ENCODE results near the gene AIRE. TPM values are rescaled to one million over a fixed set of nuclear protein-coding genes. Genes with fewer than 3 reads are reported as not detected.

The AIRE gene
- total and polyA plus RNA-seq, 7 donors = 0.01 to 0.19 (median 0.11) TPM; not detected in 3

DNA sequence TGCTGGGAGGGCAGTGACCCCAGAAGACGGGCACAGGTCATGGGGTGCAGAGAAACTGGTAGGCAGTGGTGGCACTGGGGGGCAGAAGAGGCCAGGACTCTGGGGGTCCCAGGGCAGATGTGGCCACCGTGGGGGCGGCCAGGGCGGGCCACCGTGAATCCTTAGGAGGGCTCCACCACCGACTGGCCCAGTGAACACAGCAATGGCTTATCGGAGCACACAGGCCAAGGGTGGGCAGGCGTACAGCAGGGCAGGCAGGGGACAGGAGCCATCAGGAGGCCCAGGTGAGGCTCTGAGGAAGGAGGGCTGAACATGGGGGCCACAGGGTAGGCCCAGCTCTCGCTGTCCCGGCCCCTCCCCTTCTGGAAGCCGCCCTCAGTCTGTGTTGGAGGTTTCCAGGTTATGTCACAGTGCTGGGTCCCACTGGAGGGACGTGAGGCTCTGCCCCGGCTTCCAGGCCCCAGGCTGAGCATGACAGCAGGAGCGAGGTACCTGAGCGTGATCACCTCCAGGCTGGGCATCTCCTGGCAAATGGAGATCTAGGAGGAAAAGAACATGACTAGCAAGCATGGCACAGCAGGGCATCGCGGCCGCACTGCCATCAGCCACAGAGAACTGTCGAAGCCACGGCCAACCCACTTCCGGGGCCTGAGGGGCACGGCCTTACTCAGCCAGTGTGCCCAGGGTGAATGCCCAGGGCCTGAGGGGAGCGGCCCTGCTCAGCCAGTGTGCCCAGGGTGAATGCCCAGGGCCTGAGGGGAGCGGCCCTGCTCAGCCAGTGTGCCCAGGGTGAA is 49.8 kb downstream of the AIRE start:
- intact Hi-C loops (cut with DNase I) = loop anchor here (5.0 to 10.0 kb wide), 5 partner anchors 33 to 1649 kb away; partner anchors contain the start of genes COL6A1 (in 1 of the 2), PFKL (in 1 of the 2), PKNOX1 (in 1 of the 2) and SUMO3 (in 1 of the 2)
- no peak for DNase-seq
- no peak for ATAC-seq
- H3K36me3 ChIP-seq (ENCODE audit: insufficient read depth in 1 of 2, low read depth in 1 of 2) = peaks cover 0 to 25% of the 10 kb centered on the region in 2 donors
- no peak overlapping the region for H3K4me3 ChIP-seq
- no peak overlapping the region for H3K27ac ChIP-seq
- 92 to 96% (median 95%) methylated on average over 22 to 23 of the region's 24 CpGs for WGBS, 3 donors
- TF ChIP-seq, protein P1, sequence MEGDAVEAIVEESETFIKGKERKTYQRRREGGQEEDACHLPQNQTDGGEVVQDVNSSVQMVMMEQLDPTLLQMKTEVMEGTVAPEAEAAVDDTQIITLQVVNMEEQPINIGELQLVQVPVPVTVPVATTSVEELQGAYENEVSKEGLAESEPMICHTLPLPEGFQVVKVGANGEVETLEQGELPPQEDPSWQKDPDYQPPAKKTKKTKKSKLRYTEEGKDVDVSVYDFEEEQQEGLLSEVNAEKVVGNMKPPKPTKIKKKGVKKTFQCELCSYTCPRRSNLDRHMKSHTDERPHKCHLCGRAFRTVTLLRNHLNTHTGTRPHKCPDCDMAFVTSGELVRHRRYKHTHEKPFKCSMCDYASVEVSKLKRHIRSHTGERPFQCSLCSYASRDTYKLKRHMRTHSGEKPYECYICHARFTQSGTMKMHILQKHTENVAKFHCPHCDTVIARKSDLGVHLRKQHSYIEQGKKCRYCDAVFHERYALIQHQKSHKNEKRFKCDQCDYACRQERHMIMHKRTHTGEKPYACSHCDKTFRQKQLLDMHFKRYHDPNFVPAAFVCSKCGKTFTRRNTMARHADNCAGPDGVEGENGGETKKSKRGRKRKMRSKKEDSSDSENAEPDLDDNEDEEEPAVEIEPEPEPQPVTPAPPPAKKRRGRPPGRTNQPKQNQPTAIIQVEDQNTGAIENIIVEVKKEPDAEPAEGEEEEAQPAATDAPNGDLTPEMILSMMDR (IDR thresholded peaks at IDR 0.05) = no peak
- H3K4me1 ChIP-seq = peaks cover 14% of the 10 kb centered on the region
- no peaks in the 10 kb centered on the region for H3K27me3 ChIP-seq (ENCODE audit: insufficient read depth in 3 of 3, low read length in 2 of 3)
- no peaks in the 10 kb centered on the region for H3K9me3 ChIP-seq

DNA sequence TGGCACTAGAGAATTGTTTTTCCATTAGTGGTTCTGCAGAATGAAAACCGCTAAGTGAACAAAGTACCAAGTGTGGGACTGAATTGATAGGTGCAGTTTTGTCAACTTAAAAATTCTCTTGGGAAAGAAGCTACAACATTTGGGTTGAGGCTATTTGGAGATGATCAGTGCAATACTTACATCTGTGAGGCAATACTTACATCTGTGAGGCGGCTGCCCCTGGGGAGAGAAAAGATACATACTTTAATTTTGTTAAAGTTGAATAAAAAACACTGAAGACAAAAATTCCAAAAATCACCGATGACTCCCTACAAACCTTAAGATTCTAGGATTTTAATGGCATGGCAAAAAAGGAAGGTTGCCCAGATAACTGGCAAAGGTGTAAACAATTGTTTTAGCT is 51.8 kb downstream of the AIRE start:
- Histone ChIP-seq H3K4me1 (peaks cover 14% of the 10 kb centered on the region), H3K27me3 (ENCODE audit: insufficient read depth in 3 of 3, low read length in 2 of 3) (no peaks in the 10 kb centered on the region), H3K9me3 (no peaks in the 10 kb centered on the region), H3K36me3 (ENCODE audit: insufficient read depth in 1 of 2, low read depth in 1 of 2) (peaks cover 0 to 17% of the 10 kb centered on the region in 2 donors), H3K4me3 (peak overlapping the region; percentile 68), H3K27ac (peak overlapping the region; percentile 82)
- intact Hi-C loops (cut with DNase I) = loop anchor here (5.0 to 10.0 kb wide), 5 partner anchors 35 to 1647 kb away; partner anchors contain the start of genes COL6A1 (in 1 of the 2), PFKL (in 1 of the 2), PKNOX1 (in 1 of the 2) and SUMO3 (in 1 of the 2)
- ATAC-seq (no peak), DNase-seq (no peak)
- TF ChIP-seq, protein P1 (IDR thresholded peaks at IDR 0.05) = no peak
- WGBS, 3 donors = 61 to 91% (median 73%) methylated on average over 3 of the region's 3 CpGs

DNA sequence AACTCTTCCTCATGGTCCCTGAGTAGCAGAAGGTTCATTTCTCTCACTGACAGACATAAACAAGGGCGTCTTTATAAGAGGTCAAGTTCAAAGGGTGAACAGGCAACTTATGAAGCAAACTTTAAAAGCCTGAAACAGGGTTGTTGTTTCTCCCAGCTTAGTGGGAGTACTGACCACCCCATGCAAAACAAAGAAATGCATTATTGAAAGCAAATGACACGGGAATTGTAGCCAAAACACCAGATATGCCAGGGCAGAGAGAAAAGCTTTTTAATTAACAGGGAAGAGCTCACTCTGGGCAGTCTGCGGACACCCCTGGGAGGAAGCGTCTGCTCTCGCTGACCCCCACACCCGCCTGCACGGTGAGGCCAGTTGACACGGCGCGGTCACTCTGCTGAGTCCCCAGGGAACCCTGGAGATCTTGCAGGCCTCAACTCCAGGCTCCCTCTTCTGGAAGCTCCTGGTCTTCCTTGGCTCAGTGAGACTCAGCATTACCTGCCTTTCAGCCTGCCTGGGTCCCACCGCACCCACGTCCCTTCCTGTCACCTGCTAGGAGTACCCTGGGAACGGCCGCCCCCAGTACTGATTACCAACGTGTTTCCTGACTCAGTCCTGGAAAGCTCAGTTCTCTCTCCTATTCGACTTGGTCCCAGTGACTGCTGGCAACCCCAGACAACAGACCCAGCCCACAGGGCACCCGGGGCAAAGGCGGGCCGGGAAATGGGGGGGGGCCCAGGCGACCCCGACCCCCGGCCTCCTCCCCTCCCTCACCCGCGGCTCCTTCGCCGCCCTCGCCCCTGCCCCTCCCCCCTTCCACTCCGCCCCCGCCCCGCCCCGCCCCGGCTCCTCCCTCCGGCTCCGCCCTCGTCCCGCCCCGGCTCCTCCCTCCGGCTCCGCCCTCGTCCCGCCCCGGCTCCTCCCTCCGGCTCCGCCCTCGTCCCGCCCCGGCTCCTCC is 52.5 kb downstream of the AIRE start:
- Histone ChIP-seq H3K4me3 (peak overlapping the region; percentile 68), H3K4me1 (peaks cover 14% of the 10 kb centered on the region), H3K27me3 (ENCODE audit: insufficient read depth in 3 of 3, low read length in 2 of 3) (no peaks in the 10 kb centered on the region), H3K36me3 (ENCODE audit: insufficient read depth in 1 of 2, low read depth in 1 of 2) (peaks cover 0 to 17% of the 10 kb centered on the region in 2 donors), H3K9me3 (no peaks in the 10 kb centered on the region), H3K27ac (peak overlapping the region; percentile 82)
- ATAC-seq (peak; percentile 48 to 61 (median 55)), DNase-seq (peak; percentile 64 to 84)
- TF ChIP-seq, protein P1 (IDR thresholded peaks at IDR 0.05) = peak; percentile 46
- intact Hi-C loops (cut with DNase I) = loop anchor here (5.0 to 10.0 kb wide), 5 partner anchors 36 to 1647 kb away; partner anchors contain the start of genes COL6A1 (in 1 of the 2), PFKL (in 1 of the 2), PKNOX1 (in 1 of the 2) and SUMO3 (in 1 of the 2)
- 5 to 6% (median 6%) methylated on average over 20 to 34 of the region's 47 CpGs for WGBS, 3 donors

Data from psoas muscle (tissue), 8 donors.